HepG2 (cell line): Measurements from ENCODE around the gene PRKCZ. TPM values are rescaled to one million over a fixed set of nuclear protein-coding genes. Genes with fewer than 3 reads are reported as not detected.

Source experiments
- ATF3 ChIP-seq: sonication (generic); formaldehyde crosslinking; IDR thresholded peaks from 2 replicates; pipeline ENCODE4 v1.4.0; 2020; ENCODE audit warnings: missing genetic modification reagents
- CCAR2 ChIP-seq: fragments of 200-400 bp; formaldehyde crosslinking; optimal IDR thresholded peaks from 2 replicates; pipeline ENCODE3; 2018; ENCODE audit warnings: low read depth, mild to moderate bottlenecking, low read length, moderate library complexity
- FOSL1 ChIP-seq: sonication (generic); formaldehyde crosslinking; IDR thresholded peaks from 2 replicates; pipeline ENCODE4 v1.9.0; 2021; ENCODE audit warnings: missing genetic modification reagents, borderline replicate concordance
- GZF1 ChIP-seq: sonication (generic); formaldehyde crosslinking; IDR thresholded peaks from 2 replicates; pipeline ENCODE4 v1.5.1; 2020; ENCODE audit warnings: mild to moderate bottlenecking, missing genetic modification reagents
- JARID2 ChIP-seq: sonication (generic); formaldehyde crosslinking; IDR thresholded peaks from 2 replicates; pipeline ENCODE4 v1.8.1; 2023; ENCODE audit warnings: missing genetic modification reagents, inconsistent platforms; ENCODE audit not compliant: insufficient replicate concordance
- MTERF4 ChIP-seq: sonication (generic); formaldehyde crosslinking; IDR thresholded peaks from 2 replicates; pipeline ENCODE4 v1.8.0; 2023; ENCODE audit warnings: mild to moderate bottlenecking, missing genetic modification reagents
- NFRKB ChIP-seq: fragments of 450-650 bp; IDR thresholded peaks from 2 replicates; pipeline ENCODE4 v1.6.1; 2017
- NFYC ChIP-seq: IDR thresholded peaks from 2 replicates; pipeline ENCODE4 v1.6.1; 2016; ENCODE audit warnings: missing genetic modification reagents, missing compliant biosample characterization
- NR2C2 ChIP-seq: sonication (generic); formaldehyde crosslinking; IDR thresholded peaks from 2 replicates; pipeline ENCODE4 v1.4.0; 2020; ENCODE audit warnings: missing genetic modification reagents, mild to moderate bottlenecking, moderate library complexity, borderline replicate concordance
- PHF21A ChIP-seq: sonication (generic); formaldehyde crosslinking; IDR thresholded peaks from 2 replicates; pipeline ENCODE4 v1.5.0; 2020; ENCODE audit warnings: mild to moderate bottlenecking, missing genetic modification reagents
- REST ChIP-seq, 2 experiments: IDR thresholded peaks; 2 replicates each; pipeline ENCODE4 v1.6.1; 2011 to 2012; ENCODE audit warnings: low read length in 2 of 2, borderline replicate concordance in 1 of 2, low read depth in 1 of 2, mild to moderate bottlenecking in 1 of 2, moderate library complexity in 1 of 2
- SOX13 ChIP-seq, 3 experiments: fragments of 450-650 bp in 1 of 3; sonication (generic) in 1 of 3; formaldehyde crosslinking in 1 of 3; IDR thresholded peaks in 2 of 3; conservative IDR thresholded peaks in 1 of 3; 2 replicates each; pipeline versions ENCODE4 v1.5.0 to v1.6.1; 2016 to 2020; ENCODE audit warnings: antibody characterized with exemption in 1 of 3, mild to moderate bottlenecking in 1 of 3, missing compliant biosample characterization in 1 of 3, missing genetic modification reagents in 1 of 3, moderate library complexity in 1 of 3
- TERF1 ChIP-seq: sonication (generic); formaldehyde crosslinking; IDR thresholded peaks from 2 replicates; pipeline ENCODE4 v1.8.0; 2022; ENCODE audit warnings: mild to moderate bottlenecking, missing genetic modification reagents, moderate library complexity
- ZBTB26 ChIP-seq: IDR thresholded peaks from 2 replicates; pipeline ENCODE4 v1.6.1; 2016; ENCODE audit warnings: missing compliant biosample characterization, missing genetic modification reagents, borderline replicate concordance
- ZMYM3 ChIP-seq: sonication (generic); formaldehyde crosslinking; IDR thresholded peaks from 2 replicates; pipeline ENCODE4 v1.5.1; 2020; ENCODE audit warnings: mild to moderate bottlenecking, missing genetic modification reagents
- ZNF432 ChIP-seq: sonication (generic); formaldehyde crosslinking; IDR thresholded peaks from 2 replicates; pipeline ENCODE4 v1.5.0; 2020; ENCODE audit warnings: missing genetic modification reagents, mild to moderate bottlenecking, borderline replicate concordance
- ZNF768 ChIP-seq: sonication (generic); formaldehyde crosslinking; IDR thresholded peaks from 2 replicates; pipeline ENCODE4 v1.4.0; 2020; ENCODE audit warnings: missing genetic modification reagents
- ZNF770 ChIP-seq: sonication (generic); formaldehyde crosslinking; IDR thresholded peaks from 2 replicates; pipeline ENCODE4 v1.5.0; 2020; ENCODE audit warnings: mild to moderate bottlenecking, missing genetic modification reagents
- ZSCAN12 ChIP-seq: sonication (generic); formaldehyde crosslinking; IDR thresholded peaks from 2 replicates; pipeline ENCODE4 v1.9.0; 2021; ENCODE audit warnings: mild to moderate bottlenecking, missing genetic modification reagents
- polyA plus RNA-seq, 8 experiments: library from polyadenylated mRNA; depleted of rRNA in 3 of 8; stranded (reverse) in 7 of 8; unstranded in 1 of 8; fragments of >200 nt; fragmentation: Illumina TruSeq in 4 of 8; extraction: Trizol in 4 of 8; gene quantifications; 2 replicates each; pipeline versions ENCODE4 v1.2.1 to v1.2.3, GENCODE V29; 2011 to 2016; ENCODE audit warnings: low read depth in 4 of 8, missing spikeins in 1 of 8, mixed read lengths in 1 of 8; ENCODE audit not compliant: insufficient read depth in 1 of 8
- total RNA-seq, 5 experiments: library from RNA; depleted of rRNA; stranded (reverse); fragments of >200 nt; fragmentation: Illumina TruSeq; extraction: Trizol; gene quantifications; 2 replicates each; pipeline ENCODE4 v1.2.3, GENCODE V29; 2016; ENCODE audit warnings: low read depth in 1 of 5

The PRKCZ gene
- total and polyA plus RNA-seq, 2 of the 13 experiments (the other 11 are each of a cell fraction or from before 2014, with no cell fraction given), result 34.7 to 85.2 TPM

- TF ChIP-seq TERF1 (CRISPR knock-in tag) (no peak), NFYC (CRISPR knock-in tag) (no peak), NR2C2 (CRISPR knock-in tag) (peak; percentile 77), ZNF768 (CRISPR knock-in tag) (peak; percentile 80), MTERF4 (CRISPR knock-in tag) (no peak), PHF21A (CRISPR knock-in tag) (peak; percentile 86), ZNF770 (no peak; the same call in 1 of the 2 replicates), GZF1 (no peak), ZNF432 (CRISPR knock-in tag) (no peak), SOX13 (IDR thresholded peaks at IDR 0.05) (peak; percentile 49; the same call in 1 of the 2 replicates), SOX13 (CRISPR knock-in tag; conservative IDR thresholded peaks at IDR 0.05 in 1 of 2, IDR thresholded peaks at IDR 0.05 in 1 of 2) (peak in 1 of 2 experiments; percentile 90; a peak in 2 of 4 replicates), NFRKB (no peak), ATF3 (no peak), REST (IDR thresholded peaks at IDR 0.05; ENCODE audit: borderline replicate concordance in 1 of 2, low read depth in 1 of 2, low read length in 2 of 2) (0 out of 4 replicates have a peak, but pooled peaks of 1 of the 2 experiments have one; percentile 36), ZMYM3 (CRISPR knock-in tag) (no peak; the same call in 1 of the 2 replicates), CCAR2 (no peak), ZSCAN12 (no peak), FOSL1 (no peak), ZBTB26 (no peak), JARID2 (CRISPR knock-in tag) (no peak)
These were observed 182.2 kb downstream of the PRKCZ start (continued) for GRCh38 chr1:2232255-2232915.
